NCI-H1436 (cell line): ENCODE data around the gene LPAR3.
"Not testable (repeated sequence)": the region's sequence is repeated elsewhere in the genome, so short reads cannot be mapped to it uniquely, and the experiment has no call there.

ENCODE experiments used
- DNase-seq: peaks from one replicate; lab custom pipeline; 2025; lab: John Stamatoyannopoulos, UW

Gene LPAR3

GRCh38 chr1:84902727-84903126 lies 9.7 kb upstream of the LPAR3 start:
- not testable (repeated sequence) for DNase-seq

GRCh38 chr1:84899969-84900368 lies 7.0 kb upstream of the LPAR3 start:
- no peak for DNase-seq

GRCh38 chr1:84896279-84896678 lies 3.3 kb upstream of the LPAR3 start:
- no peak for DNase-seq

GRCh38 chr1:84890566-84890965 lies 2.4 kb downstream of the LPAR3 start:
- DNase-seq = no peak

- no peak for DNase-seq
These were observed 3.6 kb downstream of the LPAR3 start for GRCh38 chr1:84889437-84889836.

GRCh38 chr1:84888753-84889152 lies 4.3 kb downstream of the LPAR3 start:
- no peak for DNase-seq

- no peak for DNase-seq
These were observed 5.6 kb downstream of the LPAR3 start for GRCh38 chr1:84887261-84887934.

GRCh38 chr1:84885469-84885868 lies 7.5 kb downstream of the LPAR3 start:
- DNase-seq = no peak

GRCh38 chr1:84884671-84885389 lies 8.2 kb downstream of the LPAR3 start:
- DNase-seq = no peak

- no peak for DNase-seq
These were observed 9.7 kb downstream of the LPAR3 start for GRCh38 chr1:84883286-84883685.

- no peak for DNase-seq
These were observed 15.4 kb downstream of the LPAR3 start for GRCh38 chr1:84877592-84877991.

- no peak for DNase-seq
These were observed 16.7 kb downstream of the LPAR3 start for GRCh38 chr1:84876353-84876752.

GRCh38 chr1:84873366-84873765 lies 19.6 kb downstream of the LPAR3 start:
- DNase-seq = no peak

- no peak for DNase-seq
These were observed 20.2 kb downstream of the LPAR3 start for GRCh38 chr1:84872696-84873355.

GRCh38 chr1:84871181-84871580 lies 21.8 kb downstream of the LPAR3 start:
- no peak for DNase-seq

- DNase-seq = no peak
These were observed 22.4 kb downstream of the LPAR3 start for GRCh38 chr1:84870591-84870990.

- no peak for DNase-seq
These were observed 23.3 kb downstream of the LPAR3 start for GRCh38 chr1:84869720-84870119.

- no peak for DNase-seq
These were observed 30.2 kb downstream of the LPAR3 start for GRCh38 chr1:84862810-84863251.

GRCh38 chr1:84861988-84862644 lies 30.9 kb downstream of the LPAR3 start:
- no peak for DNase-seq

GRCh38 chr1:84861516-84861915 lies 31.5 kb downstream of the LPAR3 start:
- DNase-seq = no peak

- no peak for DNase-seq
These were observed 33.1 kb downstream of the LPAR3 start for GRCh38 chr1:84859866-84860265.

GRCh38 chr1:84857906-84858305 lies 35.1 kb downstream of the LPAR3 start:
- no peak for DNase-seq
